Measurements from ENCODE around the gene SPSB4.

The SPSB4 gene

DNA sequence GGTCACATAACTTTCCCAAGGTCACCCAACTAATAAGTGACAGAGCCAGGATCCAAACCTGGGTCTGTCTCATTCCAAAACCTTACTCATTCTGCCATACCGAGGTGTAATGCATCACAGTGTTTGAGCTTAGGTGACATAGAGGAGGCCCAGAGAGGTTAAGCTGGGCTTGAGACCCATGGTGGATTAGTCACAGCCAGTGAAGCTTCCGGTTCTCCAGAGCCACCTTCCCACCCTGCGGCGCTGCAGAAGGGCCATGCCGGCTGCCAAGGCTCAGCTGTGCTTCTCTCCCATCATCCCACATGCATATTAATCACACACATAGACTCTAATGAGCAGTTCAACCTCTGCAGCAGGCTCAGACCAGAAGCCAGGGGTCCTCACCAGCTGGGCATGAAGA is 42.2 kb downstream of the SPSB4 start:
- in situ Hi-C loops (cut with MboI; ENCODE audit: low pct_unique_long_range_greater_than_20kb, low sequenced_read_pairs, unreplicated experiment), result no loop called here
- TF ChIP-seq, protein P1, sequence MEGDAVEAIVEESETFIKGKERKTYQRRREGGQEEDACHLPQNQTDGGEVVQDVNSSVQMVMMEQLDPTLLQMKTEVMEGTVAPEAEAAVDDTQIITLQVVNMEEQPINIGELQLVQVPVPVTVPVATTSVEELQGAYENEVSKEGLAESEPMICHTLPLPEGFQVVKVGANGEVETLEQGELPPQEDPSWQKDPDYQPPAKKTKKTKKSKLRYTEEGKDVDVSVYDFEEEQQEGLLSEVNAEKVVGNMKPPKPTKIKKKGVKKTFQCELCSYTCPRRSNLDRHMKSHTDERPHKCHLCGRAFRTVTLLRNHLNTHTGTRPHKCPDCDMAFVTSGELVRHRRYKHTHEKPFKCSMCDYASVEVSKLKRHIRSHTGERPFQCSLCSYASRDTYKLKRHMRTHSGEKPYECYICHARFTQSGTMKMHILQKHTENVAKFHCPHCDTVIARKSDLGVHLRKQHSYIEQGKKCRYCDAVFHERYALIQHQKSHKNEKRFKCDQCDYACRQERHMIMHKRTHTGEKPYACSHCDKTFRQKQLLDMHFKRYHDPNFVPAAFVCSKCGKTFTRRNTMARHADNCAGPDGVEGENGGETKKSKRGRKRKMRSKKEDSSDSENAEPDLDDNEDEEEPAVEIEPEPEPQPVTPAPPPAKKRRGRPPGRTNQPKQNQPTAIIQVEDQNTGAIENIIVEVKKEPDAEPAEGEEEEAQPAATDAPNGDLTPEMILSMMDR (IDR thresholded peaks at IDR 0.05; ENCODE audit: extremely low read depth, insufficient read depth, missing control alignments), result no peak
- no peak for DNase-seq (ENCODE audit: low spot score)

- no peak for DNase-seq (ENCODE audit: low spot score)
- TF ChIP-seq, protein P1 (IDR thresholded peaks at IDR 0.05; ENCODE audit: extremely low read depth, insufficient read depth, missing control alignments), result no peak
- in situ Hi-C loops (cut with MboI; ENCODE audit: low pct_unique_long_range_greater_than_20kb, low sequenced_read_pairs, unreplicated experiment), result no loop called here
Observed at GRCh38 chr3:141093971-141094684, 43.0 kb downstream of the SPSB4 start.

GRCh38 chr3:141094790-141095545 is 43.8 kb downstream of the SPSB4 start:
- TF ChIP-seq, protein P1 (IDR thresholded peaks at IDR 0.05; ENCODE audit: extremely low read depth, insufficient read depth, missing control alignments), result no peak
- no peak for DNase-seq (ENCODE audit: low spot score)
- in situ Hi-C loops (cut with MboI; ENCODE audit: low pct_unique_long_range_greater_than_20kb, low sequenced_read_pairs, unreplicated experiment), result no loop called here

DNA sequence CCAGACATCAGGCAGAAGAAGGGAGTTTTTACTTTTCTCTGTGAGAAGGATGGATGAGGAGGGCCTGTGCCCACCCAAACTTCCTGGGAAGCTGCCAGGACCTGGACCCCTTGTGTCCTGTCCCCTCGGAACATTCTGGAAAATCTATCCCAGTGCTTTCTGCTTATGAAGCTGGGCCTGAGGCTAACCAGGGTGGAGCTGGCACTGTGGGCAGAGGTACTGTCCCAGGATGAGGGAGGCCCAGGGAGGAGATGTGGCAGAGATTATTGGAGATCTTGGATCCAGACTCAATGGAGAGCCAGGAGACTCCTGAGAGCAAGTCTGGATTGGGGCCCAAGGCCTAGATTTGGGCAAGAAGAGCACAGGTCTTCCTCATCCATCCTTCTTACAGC is 44.4 kb downstream of the SPSB4 start:
- DNase-seq (ENCODE audit: low spot score), result no peak
- TF ChIP-seq, protein P1 (IDR thresholded peaks at IDR 0.05; ENCODE audit: extremely low read depth, insufficient read depth, missing control alignments), result no peak
- in situ Hi-C loops (cut with MboI; ENCODE audit: low pct_unique_long_range_greater_than_20kb, low sequenced_read_pairs, unreplicated experiment), result no loop called here

DNA sequence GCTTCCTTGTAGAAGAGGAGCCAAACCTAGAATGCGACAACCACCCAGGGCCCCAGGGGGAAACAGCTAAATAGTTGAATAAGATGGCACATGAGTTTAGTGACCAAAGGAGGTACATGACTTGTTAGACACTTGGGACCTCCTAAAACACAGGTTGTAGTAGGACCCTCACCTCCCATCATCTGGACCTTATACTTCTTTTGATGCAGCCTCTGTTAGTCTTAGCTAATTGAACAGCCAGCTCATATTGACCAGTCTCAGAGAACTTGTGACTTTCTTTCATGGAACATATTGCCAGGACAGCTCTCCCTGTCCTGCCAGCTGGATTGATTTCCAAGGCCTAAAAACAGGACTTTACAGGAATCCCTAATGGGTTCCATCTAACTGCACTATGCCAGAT is 45.0 kb downstream of the SPSB4 start:
- TF ChIP-seq, protein P1 (IDR thresholded peaks at IDR 0.05; ENCODE audit: extremely low read depth, insufficient read depth, missing control alignments), result no peak
- DNase-seq (ENCODE audit: low spot score), result no peak
- in situ Hi-C loops (cut with MboI; ENCODE audit: low pct_unique_long_range_greater_than_20kb, low sequenced_read_pairs, unreplicated experiment), result no loop called here

- in situ Hi-C loops (cut with MboI; ENCODE audit: low pct_unique_long_range_greater_than_20kb, low sequenced_read_pairs, unreplicated experiment), result no loop called here
- DNase-seq (ENCODE audit: low spot score), result no peak
- TF ChIP-seq, protein P1 (IDR thresholded peaks at IDR 0.05; ENCODE audit: extremely low read depth, insufficient read depth, missing control alignments), result no peak
Observed at GRCh38 chr3:141096981-141097380, 45.8 kb downstream of the SPSB4 start.
